ENCODE data around the gene WTAP. TPM values are rescaled to one million over a fixed set of nuclear protein-coding genes. Genes with fewer than 3 reads are reported as not detected.

WTAP gene
- total RNA-seq, 5 donors from 2014 or later (not counting 1 experiment from before 2014, with no cell fraction given): 119 to 177 (median 126) TPM

- Mint-ChIP-seq H3K27me3 (no peaks in the 10 kb centered on the region), H3K9me3 (no peaks in the 10 kb centered on the region), H3K4me1 (no peaks in the 10 kb centered on the region), H3K27ac (no peak overlapping the region), H3K36me3 (no peaks in the 10 kb centered on the region), H3K4me3 (no peak overlapping the region)
- WGBS (ENCODE audit: insufficient coverage): 94% methylated on average over 5 of the region's 6 CpGs
- Histone ChIP-seq H3K9me3 (no peaks in the 10 kb centered on the region), H3K4me1 (ENCODE audit: control insufficient read depth in 1 of 2, extremely low read depth in 1 of 2, insufficient read depth in 2 of 2, low read length in 2 of 2) (no peaks in the 10 kb centered on the region), H3K4me3 (ENCODE audit: control insufficient read depth in 1 of 2, extremely low read depth in 1 of 2, low read length in 1 of 2) (no peak overlapping the region), H3K27me3 (replicated peaks in 1 of 2; ENCODE audit: control insufficient read depth in 2 of 2, extremely low read depth in 1 of 2, insufficient read depth in 2 of 2, low read length in 1 of 2) (no peaks in the 10 kb centered on the region), H3K27ac (ENCODE audit: low read length) (no peak overlapping the region), H3K36me3 (ENCODE audit: control insufficient read depth in 2 of 2, extremely low read depth in 1 of 2, insufficient read depth in 1 of 2, low read length in 1 of 2) (peaks cover 0 to 5% of the 10 kb centered on the region in 2 donors)
- ChIA-PET CTCF (interaction anchor here in 1 of 2 donors (0.6 kb wide), 1 partner anchor 1157 kb away, joined by 5 read pairs; no protein-coding TSS in a partner anchor), POLR2A (no interaction called here)
- ATAC-seq (replicated peaks in 1 of 4) (no peak), DNase-seq (no peak)
Measured at GRCh38 chr6:159805440-159806020, 78.2 kb downstream of the WTAP start.

Other genes starting within 250 kb of the WTAP start
- gene SOD2, start 34.3 kb upstream of the WTAP start, total RNA-seq: 100 to 1,000 TPM in 3 of 5 donors, 10 to 100 TPM in 2; 81.2 to 143 (median 112) TPM
- 10 to 100 TPM; 21.5 to 28.2 (median 27.4) TPM for gene ACAT2, start 34.5 kb downstream of the WTAP start, total RNA-seq
- 100 to 1,000 TPM; 129 to 188 (median 146) TPM for gene TCP1, start 62.1 kb downstream of the WTAP start, total RNA-seq
- 10 to 100 TPM; 19.8 to 44.4 (median 36.6) TPM for gene MRPL18, start 63.0 kb downstream of the WTAP start, total RNA-seq
- 1 to 10 TPM in 1 of 5 donors, under 1 TPM in 3, not detected in 1; 0.26 to 1.2 (median 0.46) TPM for gene PNLDC1, start 72.8 kb downstream of the WTAP start, total RNA-seq
- not detected for gene MAS1, start 163.5 kb downstream of the WTAP start, total RNA-seq
- 10 to 100 TPM; 63.4 to 87.5 (median 70.5) TPM for gene IGF2R, start 241.6 kb downstream of the WTAP start, total RNA-seq